ENCODE results near the gene MATN1. TPM values are rescaled to one million over a fixed set of nuclear protein-coding genes. Genes with fewer than 3 reads are reported as not detected.

The MATN1 gene
- total RNA-seq, 1 experiment from 2014 or later: 0.24 TPM

DNA sequence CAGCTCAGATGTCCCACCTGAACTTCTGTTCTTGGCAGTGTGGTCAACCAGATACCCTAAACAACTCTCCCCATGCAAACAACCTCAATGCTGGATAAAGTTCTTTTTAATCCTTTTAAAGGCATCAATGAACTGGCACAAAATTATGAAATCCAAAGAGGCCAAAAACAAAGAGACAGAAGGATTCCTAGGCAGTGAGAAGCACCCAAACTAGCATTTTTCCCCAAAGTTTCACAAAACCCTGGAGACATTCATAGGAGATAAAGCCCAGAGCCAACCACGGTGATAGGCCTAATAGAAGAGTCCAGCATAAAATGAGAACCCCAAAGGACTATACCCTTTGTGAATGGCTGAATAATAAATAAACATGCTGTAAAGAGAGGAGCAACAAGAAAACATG is 50.7 kb downstream of the MATN1 start:
- H3K27ac Mint-ChIP-seq: no peak overlapping the region
- peaks cover 5% of the 10 kb centered on the region for H3K36me3 Mint-ChIP-seq
- TF ChIP-seq, protein P1, sequence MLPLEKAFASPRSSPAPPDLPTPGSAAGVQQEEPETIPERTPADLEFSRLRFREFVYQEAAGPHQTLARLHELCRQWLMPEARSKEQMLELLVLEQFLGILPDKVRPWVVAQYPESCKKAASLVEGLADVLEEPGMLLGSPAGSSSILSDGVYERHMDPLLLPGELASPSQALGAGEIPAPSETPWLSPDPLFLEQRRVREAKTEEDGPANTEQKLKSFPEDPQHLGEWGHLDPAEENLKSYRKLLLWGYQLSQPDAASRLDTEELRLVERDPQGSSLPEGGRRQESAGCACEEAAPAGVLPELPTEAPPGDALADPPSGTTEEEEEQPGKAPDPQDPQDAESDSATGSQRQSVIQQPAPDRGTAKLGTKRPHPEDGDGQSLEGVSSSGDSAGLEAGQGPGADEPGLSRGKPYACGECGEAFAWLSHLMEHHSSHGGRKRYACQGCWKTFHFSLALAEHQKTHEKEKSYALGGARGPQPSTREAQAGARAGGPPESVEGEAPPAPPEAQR (CRISPR knock-in tag; IDR thresholded peaks at IDR 0.05): no peak
- TF ChIP-seq JAZF1 (CRISPR knock-in tag; IDR thresholded peaks at IDR 0.05) (no peak), CREM (CRISPR knock-in tag; IDR thresholded peaks at IDR 0.05) (no peak), ZBTB21 (CRISPR knock-in tag; IDR thresholded peaks at IDR 0.05; ENCODE audit: borderline replicate concordance) (no peak), SP1 (CRISPR knock-in tag; conservative IDR thresholded peaks at IDR 0.05) (no peak), MXD4 (CRISPR knock-in tag; IDR thresholded peaks at IDR 0.05; ENCODE audit: borderline replicate concordance) (no peak), TEAD4 (CRISPR knock-in tag; IDR thresholded peaks at IDR 0.05) (no peak), FOXK1 (CRISPR knock-in tag; IDR thresholded peaks at IDR 0.05) (no peak), KAT7 (CRISPR knock-in tag; IDR thresholded peaks at IDR 0.05; ENCODE audit: borderline replicate concordance) (no peak), TP53 (CRISPR knock-in tag; IDR thresholded peaks at IDR 0.05) (no peak)
- TF ChIP-seq, protein P2, sequence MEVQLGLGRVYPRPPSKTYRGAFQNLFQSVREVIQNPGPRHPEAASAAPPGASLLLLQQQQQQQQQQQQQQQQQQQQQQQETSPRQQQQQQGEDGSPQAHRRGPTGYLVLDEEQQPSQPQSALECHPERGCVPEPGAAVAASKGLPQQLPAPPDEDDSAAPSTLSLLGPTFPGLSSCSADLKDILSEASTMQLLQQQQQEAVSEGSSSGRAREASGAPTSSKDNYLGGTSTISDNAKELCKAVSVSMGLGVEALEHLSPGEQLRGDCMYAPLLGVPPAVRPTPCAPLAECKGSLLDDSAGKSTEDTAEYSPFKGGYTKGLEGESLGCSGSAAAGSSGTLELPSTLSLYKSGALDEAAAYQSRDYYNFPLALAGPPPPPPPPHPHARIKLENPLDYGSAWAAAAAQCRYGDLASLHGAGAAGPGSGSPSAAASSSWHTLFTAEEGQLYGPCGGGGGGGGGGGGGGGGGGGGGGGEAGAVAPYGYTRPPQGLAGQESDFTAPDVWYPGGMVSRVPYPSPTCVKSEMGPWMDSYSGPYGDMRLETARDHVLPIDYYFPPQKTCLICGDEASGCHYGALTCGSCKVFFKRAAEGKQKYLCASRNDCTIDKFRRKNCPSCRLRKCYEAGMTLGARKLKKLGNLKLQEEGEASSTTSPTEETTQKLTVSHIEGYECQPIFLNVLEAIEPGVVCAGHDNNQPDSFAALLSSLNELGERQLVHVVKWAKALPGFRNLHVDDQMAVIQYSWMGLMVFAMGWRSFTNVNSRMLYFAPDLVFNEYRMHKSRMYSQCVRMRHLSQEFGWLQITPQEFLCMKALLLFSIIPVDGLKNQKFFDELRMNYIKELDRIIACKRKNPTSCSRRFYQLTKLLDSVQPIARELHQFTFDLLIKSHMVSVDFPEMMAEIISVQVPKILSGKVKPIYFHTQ (CRISPR knock-in tag; IDR thresholded peaks at IDR 0.05): no peak
- TF ChIP-seq, protein P3, sequence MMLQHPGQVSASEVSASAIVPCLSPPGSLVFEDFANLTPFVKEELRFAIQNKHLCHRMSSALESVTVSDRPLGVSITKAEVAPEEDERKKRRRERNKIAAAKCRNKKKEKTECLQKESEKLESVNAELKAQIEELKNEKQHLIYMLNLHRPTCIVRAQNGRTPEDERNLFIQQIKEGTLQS (CRISPR knock-in tag; conservative IDR thresholded peaks at IDR 0.05): no peak
- ChIA-PET POLR2A (no interaction called here), CTCF (no interaction called here)
- no peak for DNase-seq (ENCODE audit: low spot score)
- ATAC-seq: no peak
- peaks cover 4% of the 10 kb centered on the region; the same call in 1 of the 2 replicates for H3K4me1 Mint-ChIP-seq
- peaks cover 30% of the 10 kb centered on the region for H3K9me3 Mint-ChIP-seq
- no peaks in the 10 kb centered on the region for H3K27me3 Mint-ChIP-seq (ENCODE audit: low read depth)
- no peak overlapping the region for H3K4me3 Mint-ChIP-seq

DNA sequence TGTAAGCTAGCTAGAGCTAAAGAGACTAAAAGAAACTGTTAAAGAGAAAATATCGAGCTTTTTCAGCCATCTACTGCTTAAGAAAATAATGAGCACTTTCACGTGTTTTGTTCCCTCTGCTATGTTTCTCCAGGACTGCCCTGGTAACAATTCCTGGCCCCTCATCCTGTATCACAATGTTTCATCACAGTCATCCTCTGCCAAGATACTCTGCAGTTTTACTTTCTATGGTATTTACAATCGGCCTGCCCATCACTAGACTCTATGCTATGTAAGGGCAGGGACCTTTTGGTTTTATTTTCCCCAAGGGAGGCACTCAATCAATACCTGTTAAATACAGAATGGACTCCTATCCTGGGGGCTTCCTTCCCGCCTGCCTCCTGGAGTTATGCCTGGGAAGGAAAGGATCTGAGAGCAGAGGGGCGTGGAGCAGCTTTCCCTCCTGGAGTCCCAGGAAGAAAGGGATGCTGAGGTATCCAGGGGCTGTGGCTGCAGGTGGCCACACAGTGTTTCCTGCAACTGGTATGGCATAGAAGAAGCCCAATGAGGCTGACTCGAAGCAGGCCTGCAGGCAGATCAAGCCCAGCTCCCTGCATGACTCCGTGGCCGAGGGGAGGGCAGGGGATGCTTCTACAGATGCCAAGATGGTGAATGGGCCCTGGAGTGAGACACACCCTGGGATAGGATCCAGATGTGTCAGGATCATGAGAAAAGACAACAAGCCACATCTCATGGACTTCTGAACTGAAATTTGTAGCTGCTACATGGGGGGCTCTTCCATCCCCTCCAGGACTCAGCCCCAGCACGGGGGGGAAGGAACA is 52.9 kb downstream of the MATN1 start:
- H3K9me3 Mint-ChIP-seq: peaks cover 23% of the 10 kb centered on the region
- H3K27ac Mint-ChIP-seq: no peak overlapping the region
- no peak for TF ChIP-seq FOXK1 (CRISPR knock-in tag; IDR thresholded peaks at IDR 0.05)
- TF ChIP-seq NFE2L1 (CRISPR knock-in tag; IDR thresholded peaks at IDR 0.05): no peak
- TF ChIP-seq MYBL2 (CRISPR knock-in tag; IDR thresholded peaks at IDR 0.05): no peak
- TF ChIP-seq TCF7 (CRISPR knock-in tag; IDR thresholded peaks at IDR 0.05; ENCODE audit: low read depth): no peak
- no peak for TF ChIP-seq MXD4 (CRISPR knock-in tag; IDR thresholded peaks at IDR 0.05; ENCODE audit: borderline replicate concordance)
- no peak for TF ChIP-seq SP1 (CRISPR knock-in tag; conservative IDR thresholded peaks at IDR 0.05)
- no peak for TF ChIP-seq ZNF121 (CRISPR knock-in tag; IDR thresholded peaks at IDR 0.05)
- no peak for TF ChIP-seq KAT7 (CRISPR knock-in tag; IDR thresholded peaks at IDR 0.05; ENCODE audit: borderline replicate concordance)
- TF ChIP-seq OVOL2 (CRISPR knock-in tag; IDR thresholded peaks at IDR 0.05; ENCODE audit: borderline replicate concordance): no peak
- TF ChIP-seq, protein P4, sequence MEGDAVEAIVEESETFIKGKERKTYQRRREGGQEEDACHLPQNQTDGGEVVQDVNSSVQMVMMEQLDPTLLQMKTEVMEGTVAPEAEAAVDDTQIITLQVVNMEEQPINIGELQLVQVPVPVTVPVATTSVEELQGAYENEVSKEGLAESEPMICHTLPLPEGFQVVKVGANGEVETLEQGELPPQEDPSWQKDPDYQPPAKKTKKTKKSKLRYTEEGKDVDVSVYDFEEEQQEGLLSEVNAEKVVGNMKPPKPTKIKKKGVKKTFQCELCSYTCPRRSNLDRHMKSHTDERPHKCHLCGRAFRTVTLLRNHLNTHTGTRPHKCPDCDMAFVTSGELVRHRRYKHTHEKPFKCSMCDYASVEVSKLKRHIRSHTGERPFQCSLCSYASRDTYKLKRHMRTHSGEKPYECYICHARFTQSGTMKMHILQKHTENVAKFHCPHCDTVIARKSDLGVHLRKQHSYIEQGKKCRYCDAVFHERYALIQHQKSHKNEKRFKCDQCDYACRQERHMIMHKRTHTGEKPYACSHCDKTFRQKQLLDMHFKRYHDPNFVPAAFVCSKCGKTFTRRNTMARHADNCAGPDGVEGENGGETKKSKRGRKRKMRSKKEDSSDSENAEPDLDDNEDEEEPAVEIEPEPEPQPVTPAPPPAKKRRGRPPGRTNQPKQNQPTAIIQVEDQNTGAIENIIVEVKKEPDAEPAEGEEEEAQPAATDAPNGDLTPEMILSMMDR (IDR thresholded peaks at IDR 0.05): no peak
- TF ChIP-seq JAZF1 (CRISPR knock-in tag; IDR thresholded peaks at IDR 0.05): no peak
- TF ChIP-seq, protein P5, sequence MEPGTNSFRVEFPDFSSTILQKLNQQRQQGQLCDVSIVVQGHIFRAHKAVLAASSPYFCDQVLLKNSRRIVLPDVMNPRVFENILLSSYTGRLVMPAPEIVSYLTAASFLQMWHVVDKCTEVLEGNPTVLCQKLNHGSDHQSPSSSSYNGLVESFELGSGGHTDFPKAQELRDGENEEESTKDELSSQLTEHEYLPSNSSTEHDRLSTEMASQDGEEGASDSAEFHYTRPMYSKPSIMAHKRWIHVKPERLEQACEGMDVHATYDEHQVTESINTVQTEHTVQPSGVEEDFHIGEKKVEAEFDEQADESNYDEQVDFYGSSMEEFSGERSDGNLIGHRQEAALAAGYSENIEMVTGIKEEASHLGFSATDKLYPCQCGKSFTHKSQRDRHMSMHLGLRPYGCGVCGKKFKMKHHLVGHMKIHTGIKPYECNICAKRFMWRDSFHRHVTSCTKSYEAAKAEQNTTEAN (CRISPR knock-in tag; IDR thresholded peaks at IDR 0.05): no peak
- TF ChIP-seq FOXJ3 (CRISPR knock-in tag; IDR thresholded peaks at IDR 0.05; ENCODE audit: borderline replicate concordance): no peak
- TF ChIP-seq, protein P6, sequence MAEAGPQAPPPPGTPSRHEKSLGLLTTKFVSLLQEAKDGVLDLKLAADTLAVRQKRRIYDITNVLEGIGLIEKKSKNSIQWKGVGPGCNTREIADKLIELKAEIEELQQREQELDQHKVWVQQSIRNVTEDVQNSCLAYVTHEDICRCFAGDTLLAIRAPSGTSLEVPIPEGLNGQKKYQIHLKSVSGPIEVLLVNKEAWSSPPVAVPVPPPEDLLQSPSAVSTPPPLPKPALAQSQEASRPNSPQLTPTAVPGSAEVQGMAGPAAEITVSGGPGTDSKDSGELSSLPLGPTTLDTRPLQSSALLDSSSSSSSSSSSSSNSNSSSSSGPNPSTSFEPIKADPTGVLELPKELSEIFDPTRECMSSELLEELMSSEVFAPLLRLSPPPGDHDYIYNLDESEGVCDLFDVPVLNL (CRISPR knock-in tag; IDR thresholded peaks at IDR 0.05; ENCODE audit: borderline replicate concordance, low read depth): no peak
- no peak for TF ChIP-seq ZNF423 (CRISPR knock-in tag; IDR thresholded peaks at IDR 0.05)
- H3K4me1 Mint-ChIP-seq: peaks cover 5% of the 10 kb centered on the region; the same call in 1 of the 2 replicates
- DNase-seq (ENCODE audit: low spot score) (no peak), ATAC-seq (no peak)
- H3K36me3 Mint-ChIP-seq: peaks cover 5% of the 10 kb centered on the region
- H3K4me3 Mint-ChIP-seq: no peak overlapping the region
- ChIA-PET CTCF (interaction anchor here (0.8 to 1.3 kb wide), 2 partner anchors 15 to 37 kb away, joined by 3 to 5 read pairs; no protein-coding TSS in a partner anchor), POLR2A (no interaction called here)
- H3K27me3 Mint-ChIP-seq (ENCODE audit: low read depth): no peaks in the 10 kb centered on the region

Data from WTC11 (cell line).